H1 (cell line): ENCODE results near the gene NOL8.

Experiments
- CBX5 ChIP-seq: fragments of 300-800, 300-1000 bp; sonication (generic); IDR thresholded peaks from 2 replicates; pipeline ENCODE4 v1.7.1; 2016; ENCODE audit warnings: antibody characterized with exemption, low read length, low read depth
- CTCF ChIP-seq, 3 experiments: IDR thresholded peaks; 1 replicate in 2 of 3; 2 replicates in 1 of 3; pipeline versions ENCODE4 v1.5.1 to v1.6.1; 2011; ENCODE audit warnings: low read length in 3 of 3, mild to moderate bottlenecking in 3 of 3, inconsistent platforms in 2 of 3, low read depth in 1 of 3, moderate library complexity in 1 of 3; ENCODE audit not compliant: insufficient read depth in 1 of 3; ENCODE audit errors: control extremely low read depth in 1 of 3
- EGR1 ChIP-seq: IDR thresholded peaks from 2 replicates; pipeline ENCODE4 v1.6.1; 2011; ENCODE audit warnings: low read depth, low read length, borderline replicate concordance
- FOSL1 ChIP-seq: IDR thresholded peaks from 2 replicates; pipeline ENCODE4 v1.6.1; 2011; ENCODE audit warnings: mild to moderate bottlenecking, low read depth, low read length, moderate library complexity; ENCODE audit not compliant: insufficient read depth
- MAX ChIP-seq: IDR thresholded peaks from 2 replicates; pipeline ENCODE4 v1.6.1; 2012; ENCODE audit warnings: inconsistent platforms
- PHF8 ChIP-seq: fragments of 200-600 bp; sonication (generic); conservative IDR thresholded peaks from 2 replicates; pipeline ENCODE4 v1.7.1; 2012; ENCODE audit warnings: low read depth, mild to moderate bottlenecking, inconsistent platforms, low read length, moderate library complexity
- POLR2A ChIP-seq, 2 experiments: IDR thresholded peaks; 1 replicate in 1 of 2; 2 replicates in 1 of 2; pipeline ENCODE4 v1.6.1; 2011; ENCODE audit warnings: low read depth in 2 of 2, low read length in 2 of 2, mild to moderate bottlenecking in 2 of 2; ENCODE audit errors: control extremely low read depth in 1 of 2
- RFX5 ChIP-seq: IDR thresholded peaks from 2 replicates; pipeline ENCODE4 v1.6.1; 2011; ENCODE audit warnings: low read depth, low read length, improper control_type of control experiment, borderline replicate concordance
- SIN3A ChIP-seq, 2 experiments: IDR thresholded peaks in 1 of 2; conservative IDR thresholded peaks in 1 of 2; 2 replicates each; pipeline ENCODE4 v1.6.1; 2011 to 2012; ENCODE audit warnings: low read length in 2 of 2, improper control_type of control experiment in 1 of 2, low read depth in 1 of 2, mild to moderate bottlenecking in 1 of 2
- USF2 ChIP-seq: IDR thresholded peaks from 2 replicates; pipeline ENCODE4 v1.6.1; 2011; ENCODE audit warnings: low read length, improper control_type of control experiment
- YY1 ChIP-seq: IDR thresholded peaks from 2 replicates; pipeline ENCODE4 v1.6.1; 2011; ENCODE audit warnings: low read depth, mild to moderate bottlenecking, low read length

GRCh38 chr9:92341578-92341977 is 16.4 kb upstream of the NOL8 start:
- TF ChIP-seq EGR1 (no peak), POLR2A (IDR thresholded peaks at IDR 0.05; ENCODE audit: control extremely low read depth in 1 of 2, low read depth in 2 of 2, low read length in 2 of 2) (no peak), CBX5 (no peak), PHF8 (no peak), FOSL1 (no peak), YY1 (no peak), RFX5 (no peak), MAX (no peak), CTCF (IDR thresholded peaks at IDR 0.05; ENCODE audit: control extremely low read depth in 1 of 3, insufficient read depth in 1 of 3, low read depth in 1 of 3, low read length in 3 of 3) (no peak), USF2 (no peak), SIN3A (conservative IDR thresholded peaks at IDR 0.05 in 1 of 2, IDR thresholded peaks at IDR 0.05 in 1 of 2; ENCODE audit: low read depth in 1 of 2, low read length in 2 of 2) (no peak)
